Astrocyte of the hippocampus (primary cell): ENCODE results near the gene HOXB7.

Source experiments
- DNase-seq: peaks from one replicate; pipeline ENCODE4 v3.0.0; 2011; ENCODE audit warnings: low read depth, low spot score

HOXB7 gene

GRCh38 chr17:48579760-48580554 is 30.9 kb downstream of the HOXB7 start:
- DNase-seq, result peak; percentile 50

DNA sequence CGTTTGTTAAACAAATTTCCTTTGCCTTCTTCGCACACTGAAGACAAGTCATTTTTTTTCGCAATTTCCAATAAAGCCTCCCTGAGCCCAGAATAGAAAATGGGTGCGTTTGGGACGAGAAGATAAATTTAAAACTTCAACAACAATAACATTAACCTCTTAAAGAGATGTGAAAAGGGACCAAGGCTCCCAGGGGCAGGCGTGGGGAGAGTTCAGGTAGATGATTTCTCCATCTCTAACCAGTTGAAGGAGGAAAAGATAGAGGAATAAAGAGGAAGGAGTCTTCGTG is 31.4 kb downstream of the HOXB7 start:
- DNase-seq, result peak; percentile 45

GRCh38 chr17:48578616-48579470 is 32.0 kb downstream of the HOXB7 start:
- peak; percentile 31 for DNase-seq

DNA sequence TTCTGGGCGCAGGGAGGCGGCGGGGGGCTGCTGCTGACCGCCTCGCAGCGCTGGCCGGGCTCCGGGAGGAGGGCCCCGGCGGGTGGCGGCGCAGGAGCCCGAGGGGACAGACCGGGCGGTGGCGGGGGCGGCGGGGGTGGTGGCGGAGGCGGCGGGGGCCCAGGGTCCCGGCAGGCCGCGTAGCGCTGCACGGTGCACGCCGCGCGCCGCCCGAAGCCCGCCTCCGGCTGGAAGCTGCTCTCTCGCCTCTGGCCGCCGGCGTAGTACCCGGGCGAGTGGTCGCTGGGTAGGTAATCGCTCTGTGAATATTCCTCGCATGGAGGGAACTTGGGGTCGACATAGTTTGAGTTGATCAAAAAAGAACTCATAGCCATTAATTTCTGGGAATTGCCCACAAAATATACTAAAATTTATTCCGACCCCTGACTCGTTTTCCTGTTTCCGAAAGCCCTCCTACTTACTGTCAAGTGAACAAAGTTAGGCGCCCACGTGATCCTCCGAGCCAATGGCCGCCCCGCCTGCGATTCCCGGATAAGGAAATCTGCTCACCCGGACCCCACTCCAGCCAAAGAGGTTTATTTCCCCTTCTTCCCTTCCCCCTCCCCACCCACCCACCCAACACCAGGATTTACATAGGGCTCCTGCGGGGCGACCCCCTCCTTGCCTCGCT is 32.7 kb downstream of the HOXB7 start, which contains the start of gene HOXB4:
HOXB4 (minus strand) TSS at position 405 of the 670 bp plus-strand sequence; CDS start at position 374, 31 bp downstream.
- DNase-seq, result peak; percentile 79

- peak; percentile 27 for DNase-seq
Observed at GRCh38 chr17:48577330-48577945, 33.4 kb downstream of the HOXB7 start.

DNA sequence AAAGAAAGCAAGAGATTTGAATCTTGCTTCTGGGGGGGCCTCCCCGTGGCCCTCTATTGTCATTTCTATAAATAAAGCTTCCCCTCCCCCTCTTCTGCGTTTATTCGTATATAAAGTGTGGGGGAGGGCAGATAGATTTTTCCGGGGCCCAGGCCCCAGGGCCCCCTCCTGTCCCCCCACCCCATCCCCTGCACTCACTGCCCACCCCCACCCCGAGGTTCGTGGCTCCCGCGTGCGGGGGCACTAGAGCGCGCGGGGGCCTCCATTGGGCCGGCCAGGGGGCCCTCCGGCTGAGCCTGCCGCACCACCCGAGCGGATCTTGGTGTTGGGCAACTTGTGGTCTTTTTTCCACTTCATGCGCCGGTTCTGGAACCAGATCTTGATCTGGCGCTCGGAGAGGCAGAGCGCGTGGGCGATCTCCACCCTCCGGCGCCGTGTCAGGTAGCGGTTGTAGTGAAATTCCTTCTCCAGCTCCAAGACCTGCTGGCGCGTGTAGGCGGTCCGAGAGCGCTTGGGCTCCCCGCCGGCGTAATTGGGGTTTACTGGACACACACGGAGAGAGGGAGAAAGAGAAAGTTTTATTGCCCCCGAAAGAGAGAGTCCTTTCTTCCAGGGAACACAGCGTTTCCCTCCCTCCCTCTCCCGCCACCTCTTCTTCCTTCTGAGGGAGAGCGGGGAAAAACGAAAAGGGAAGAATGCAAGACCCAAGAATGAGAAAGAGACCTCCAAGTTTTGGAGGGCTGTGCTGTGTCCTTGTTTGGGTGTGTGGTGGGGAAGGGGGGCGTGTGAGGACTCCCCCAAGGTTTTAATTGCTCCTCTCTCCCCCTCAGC is 34.1 kb downstream of the HOXB7 start:
- DNase-seq, result peak; percentile 67

GRCh38 chr17:48575673-48576478 is 34.9 kb downstream of the HOXB7 start:
- peak; percentile 31 for DNase-seq

DNA sequence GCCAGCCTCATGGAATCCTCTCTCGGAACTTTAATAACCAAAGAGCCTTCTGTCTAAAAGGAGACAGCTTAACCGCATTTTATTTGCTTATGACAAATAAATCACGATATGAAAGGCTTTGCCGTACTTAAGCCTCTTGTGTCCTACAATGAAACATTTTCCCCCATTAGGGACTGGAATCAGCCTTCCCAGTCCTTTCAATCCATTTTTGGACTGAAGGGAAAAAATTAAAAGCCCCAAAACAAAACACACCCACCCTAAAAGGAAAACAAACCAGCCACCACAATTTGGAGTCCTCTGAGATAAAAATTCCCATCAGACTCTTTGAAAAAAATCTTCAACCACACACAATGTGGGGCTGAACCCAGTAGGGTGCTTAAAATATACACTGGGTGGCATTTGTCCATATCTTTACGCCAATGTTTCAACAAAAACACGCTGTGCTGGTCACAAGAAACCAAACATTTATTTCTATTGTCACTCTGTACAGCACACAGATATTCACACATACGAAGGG is 35.7 kb downstream of the HOXB7 start:
- peak; percentile 46 for DNase-seq

DNA sequence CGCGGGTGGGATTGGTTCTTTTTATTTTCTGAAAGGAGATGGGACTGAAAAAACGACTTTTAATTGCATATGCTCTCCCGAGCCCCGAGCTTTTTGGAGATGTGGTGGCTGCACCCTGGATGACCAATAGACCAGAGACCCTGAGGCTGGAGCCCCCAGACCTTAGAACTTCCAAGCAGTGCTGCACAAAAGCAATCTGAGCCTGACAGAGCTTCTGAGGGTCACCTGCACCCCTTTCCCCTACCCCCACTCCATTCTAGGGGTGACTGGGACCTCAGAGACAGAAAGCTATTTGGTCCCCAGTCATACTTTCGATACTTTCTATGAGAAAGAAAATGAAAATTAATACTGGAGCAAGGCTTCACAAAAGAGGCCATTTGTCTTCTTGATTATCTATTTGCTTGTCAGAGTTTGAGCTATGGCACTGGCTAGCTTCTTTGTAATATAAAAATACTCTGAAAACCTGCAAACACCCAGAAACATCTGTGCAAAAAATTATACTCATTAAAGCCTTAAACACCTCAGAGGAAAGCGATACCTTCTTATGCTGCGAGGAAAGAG is 36.2 kb downstream of the HOXB7 start:
- no peak for DNase-seq

GRCh38 chr17:48571826-48572417 is 38.9 kb downstream of the HOXB7 start:
- no peak for DNase-seq

DNA sequence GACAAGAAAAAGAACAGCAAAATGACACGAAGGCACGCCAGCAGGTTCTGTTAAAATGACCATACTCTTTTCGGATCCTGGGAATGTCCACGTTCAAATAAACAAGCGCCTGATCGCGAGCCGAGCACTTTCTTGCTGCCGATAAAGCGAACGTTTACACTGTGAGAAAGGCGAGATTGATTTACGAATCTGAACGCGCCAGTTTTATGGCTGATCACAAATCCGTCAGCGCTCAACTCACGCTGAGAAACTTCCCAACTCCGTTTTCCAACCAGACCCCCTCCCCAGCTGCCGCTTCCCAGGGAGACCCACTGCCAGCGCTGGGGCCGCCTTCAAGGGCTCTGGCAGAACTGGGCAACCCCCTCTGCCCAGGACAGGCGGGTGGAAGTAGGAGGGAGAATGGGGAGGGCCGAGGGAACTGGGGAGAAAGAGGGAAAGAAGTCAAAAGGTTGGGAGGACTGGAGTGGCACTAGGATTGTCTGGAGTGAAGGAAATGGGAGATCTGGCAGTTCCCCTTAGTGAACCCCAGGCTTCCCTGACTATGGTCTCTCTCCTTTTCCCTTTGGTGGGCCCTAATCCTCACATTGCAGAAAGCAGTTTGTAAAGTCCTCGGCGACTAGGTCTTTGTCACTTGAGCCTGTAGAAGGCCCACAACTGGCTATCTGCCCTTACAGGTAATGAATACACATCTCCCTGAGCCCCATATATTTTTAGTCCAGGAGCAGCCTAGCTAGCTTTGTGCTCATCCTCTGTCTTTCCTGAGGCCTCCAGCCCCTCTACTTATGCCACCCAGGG is 39.6 kb downstream of the HOXB7 start:
- DNase-seq, result no peak

- no peak for DNase-seq
Observed at GRCh38 chr17:48570325-48571023, 40.3 kb downstream of the HOXB7 start.

GRCh38 chr17:48569674-48570324 is 41.0 kb downstream of the HOXB7 start:
- no peak for DNase-seq

DNA sequence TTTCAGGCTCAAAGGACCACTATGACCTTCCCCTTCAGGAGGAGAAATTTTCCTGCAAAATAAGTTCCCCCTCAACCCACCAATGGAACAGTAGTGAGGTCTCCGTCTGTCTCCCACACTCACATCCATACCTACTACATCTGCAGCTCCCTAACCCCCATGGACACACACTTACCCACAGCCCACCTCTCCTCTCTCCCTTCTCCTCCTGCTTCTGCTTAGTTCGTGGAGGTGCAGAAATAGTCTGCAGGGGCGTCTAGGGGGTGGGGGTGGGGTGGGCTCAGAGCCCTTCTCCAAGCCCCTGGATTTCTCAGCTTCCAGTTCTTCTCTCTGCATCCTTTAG is 41.6 kb downstream of the HOXB7 start:
- DNase-seq, result no peak

GRCh38 chr17:48568499-48569239 is 42.1 kb downstream of the HOXB7 start:
- DNase-seq, result no peak

GRCh38 chr17:48567646-48568354 is 43.0 kb downstream of the HOXB7 start:
- DNase-seq, result no peak
